Measurements from ENCODE around the gene GRIN1.

GRIN1 gene

DNA sequence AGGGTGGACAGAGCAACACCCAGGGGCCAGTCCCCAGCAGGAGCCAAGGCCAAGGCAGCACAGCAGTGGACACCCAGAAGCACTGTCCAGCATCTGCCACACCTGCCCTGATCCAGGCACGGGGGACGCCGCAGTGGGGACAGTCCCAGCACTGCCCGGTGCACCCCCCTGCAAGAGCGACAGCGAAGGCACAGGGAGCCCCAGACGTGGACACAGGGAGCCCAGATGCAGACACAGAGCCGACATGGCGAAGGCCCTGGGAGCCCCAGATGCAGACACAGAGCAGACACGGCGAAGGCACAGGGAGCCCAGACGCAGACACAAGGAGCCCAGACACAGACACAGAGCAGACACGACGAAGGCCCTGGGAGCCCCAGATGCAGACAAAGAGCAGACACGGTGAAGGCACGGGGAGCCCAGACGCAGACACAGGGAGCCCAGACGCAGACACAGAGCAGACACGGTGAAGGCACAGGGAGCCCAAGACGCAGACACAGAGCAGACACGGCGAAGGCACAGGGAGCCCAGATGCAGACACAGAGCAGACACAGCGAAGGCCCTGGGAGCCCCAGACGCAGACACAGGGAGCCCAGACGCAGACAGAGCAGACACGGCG, 45.1 kb downstream of the GRIN1 start:
- ChIA-PET POLR2A (interaction anchor here (1.0 kb wide), 1 partner anchor 12 kb away, joined by 3 read pairs; the partner anchor contains the start of gene TMEM210), CTCF (no interaction called here)
- TF ChIP-seq, protein P1, sequence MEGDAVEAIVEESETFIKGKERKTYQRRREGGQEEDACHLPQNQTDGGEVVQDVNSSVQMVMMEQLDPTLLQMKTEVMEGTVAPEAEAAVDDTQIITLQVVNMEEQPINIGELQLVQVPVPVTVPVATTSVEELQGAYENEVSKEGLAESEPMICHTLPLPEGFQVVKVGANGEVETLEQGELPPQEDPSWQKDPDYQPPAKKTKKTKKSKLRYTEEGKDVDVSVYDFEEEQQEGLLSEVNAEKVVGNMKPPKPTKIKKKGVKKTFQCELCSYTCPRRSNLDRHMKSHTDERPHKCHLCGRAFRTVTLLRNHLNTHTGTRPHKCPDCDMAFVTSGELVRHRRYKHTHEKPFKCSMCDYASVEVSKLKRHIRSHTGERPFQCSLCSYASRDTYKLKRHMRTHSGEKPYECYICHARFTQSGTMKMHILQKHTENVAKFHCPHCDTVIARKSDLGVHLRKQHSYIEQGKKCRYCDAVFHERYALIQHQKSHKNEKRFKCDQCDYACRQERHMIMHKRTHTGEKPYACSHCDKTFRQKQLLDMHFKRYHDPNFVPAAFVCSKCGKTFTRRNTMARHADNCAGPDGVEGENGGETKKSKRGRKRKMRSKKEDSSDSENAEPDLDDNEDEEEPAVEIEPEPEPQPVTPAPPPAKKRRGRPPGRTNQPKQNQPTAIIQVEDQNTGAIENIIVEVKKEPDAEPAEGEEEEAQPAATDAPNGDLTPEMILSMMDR (IDR thresholded peaks at IDR 0.05; ENCODE audit: control extremely low read depth, extremely low read depth, low read depth, missing control alignments): no peak
- no peak for DNase-seq (ENCODE audit: extremely low spot score)

GRCh38 chr9:137184881-137185660, 46.1 kb downstream of the GRIN1 start:
- DNase-seq (ENCODE audit: extremely low spot score): no peak
- CTCF ChIA-PET: no interaction called here
- POLR2A ChIA-PET: interaction anchor here (1.0 kb wide), 1 partner anchor 13 kb away, joined by 3 read pairs; the partner anchor contains the start of gene TMEM210
- TF ChIP-seq, protein P1 (IDR thresholded peaks at IDR 0.05; ENCODE audit: control extremely low read depth, extremely low read depth, low read depth, missing control alignments): no peak

GRCh38 chr9:137185921-137186320, 47.0 kb downstream of the GRIN1 start:
- TF ChIP-seq, protein P1 (IDR thresholded peaks at IDR 0.05; ENCODE audit: control extremely low read depth, extremely low read depth, low read depth, missing control alignments): no peak
- DNase-seq (ENCODE audit: extremely low spot score): no peak
- ChIA-PET CTCF (no interaction called here), POLR2A (no interaction called here)

- TF ChIP-seq, protein P1 (IDR thresholded peaks at IDR 0.05; ENCODE audit: control extremely low read depth, extremely low read depth, low read depth, missing control alignments): no peak
- no peak for DNase-seq (ENCODE audit: extremely low spot score)
- ChIA-PET CTCF (interaction anchor here (1.5 to 3.3 kb wide), 2 partner anchors 10 to 50 kb away, joined by 7 to 24 read pairs; no protein-coding TSS in a partner anchor), POLR2A (no interaction called here)
These were observed 47.4 kb downstream of the GRIN1 start for GRCh38 chr9:137186385-137186784.

GRCh38 chr9:137187386-137187785, 48.4 kb downstream of the GRIN1 start:
- TF ChIP-seq, protein P1 (IDR thresholded peaks at IDR 0.05; ENCODE audit: control extremely low read depth, extremely low read depth, low read depth, missing control alignments): no peak
- no peak for DNase-seq (ENCODE audit: extremely low spot score)
- CTCF ChIA-PET: interaction anchor here (0.8 to 3.3 kb wide), 12 partner anchors 11 to 140 kb away, joined by 3 to 24 read pairs (median 4); partner anchors contain the start of gene RNF224
- POLR2A ChIA-PET: no interaction called here

DNA sequence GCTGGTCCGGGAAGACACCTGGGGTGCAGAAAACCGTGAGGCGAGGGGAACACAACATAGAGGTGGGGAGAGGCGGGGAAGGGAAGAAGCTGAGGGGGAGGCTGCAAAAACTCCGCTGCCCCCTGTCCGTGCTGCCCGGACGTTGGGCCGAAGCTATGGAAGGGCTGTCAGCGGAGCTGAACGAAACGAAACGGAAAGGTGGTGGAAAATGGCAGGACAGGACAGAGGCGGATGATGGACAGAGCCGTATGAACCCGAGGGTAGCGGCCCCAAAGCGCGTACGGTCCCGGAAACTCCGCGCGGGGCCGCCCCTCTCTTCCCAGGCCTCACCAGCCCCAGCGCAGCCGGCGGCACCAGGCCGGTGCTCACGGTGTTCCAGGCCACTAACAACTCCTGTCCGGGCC, 49.1 kb downstream of the GRIN1 start:
- POLR2A ChIA-PET: interaction anchor here (1.0 to 1.8 kb wide), 4 partner anchors 10 to 53 kb away, joined by 4 to 8 read pairs (median 6); partner anchors contain the start of genes TPRN and TUBB4B
- no peak for DNase-seq (ENCODE audit: extremely low spot score)
- CTCF ChIA-PET: interaction anchor here (0.8 to 3.3 kb wide), 26 partner anchors 9 to 141 kb away, joined by 3 to 24 read pairs (median 5); partner anchors contain the start of genes CYSRT1, RNF208 and RNF224
- TF ChIP-seq, protein P1 (IDR thresholded peaks at IDR 0.05; ENCODE audit: control extremely low read depth, extremely low read depth, low read depth, missing control alignments): no peak
